HG02943 (cell line): Measurements from ENCODE around the gene KIAA1958.
"Not testable (repeated sequence)": the region's sequence is repeated elsewhere in the genome, so short reads cannot be mapped to it uniquely, and the experiment has no call there.

ENCODE experiments used
- ATAC-seq: cut with Tn5 transposase; IDR thresholded peaks from one replicate; pipeline ENCODE4 v1.9.1; 2021; ENCODE audit warnings: mild to moderate bottlenecking, low read depth, moderate library complexity; ENCODE audit not compliant: unreplicated experiment

KIAA1958 gene

GRCh38 chr9:112631313-112632070, 144.9 kb downstream of the KIAA1958 start:
- no peak for ATAC-seq

- no peak for ATAC-seq
Observed at GRCh38 chr9:112640311-112640710, 153.7 kb downstream of the KIAA1958 start.

GRCh38 chr9:112642126-112642525, 155.5 kb downstream of the KIAA1958 start:
- ATAC-seq: no peak

- ATAC-seq: no peak
Observed at GRCh38 chr9:112647596-112647995, 161.0 kb downstream of the KIAA1958 start.

DNA sequence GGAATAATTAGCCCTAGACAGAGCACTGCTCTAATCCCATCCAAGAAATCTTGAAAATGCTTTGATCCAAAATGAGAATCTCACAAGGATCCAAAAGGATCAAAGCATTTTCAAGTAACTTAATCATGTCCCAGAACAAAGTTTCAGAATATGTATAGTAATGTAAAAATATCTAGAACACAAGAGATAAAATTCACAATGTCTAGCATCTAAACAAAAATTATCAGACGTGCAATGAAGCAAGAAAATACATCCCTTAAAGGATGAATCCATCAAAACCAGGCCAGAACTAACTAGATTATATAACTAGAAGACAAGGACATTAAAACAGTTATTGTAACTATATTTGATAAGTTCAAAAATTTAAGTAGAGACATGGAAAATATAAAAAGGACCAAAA, 162.0 kb downstream of the KIAA1958 start:
- ATAC-seq: no peak

DNA sequence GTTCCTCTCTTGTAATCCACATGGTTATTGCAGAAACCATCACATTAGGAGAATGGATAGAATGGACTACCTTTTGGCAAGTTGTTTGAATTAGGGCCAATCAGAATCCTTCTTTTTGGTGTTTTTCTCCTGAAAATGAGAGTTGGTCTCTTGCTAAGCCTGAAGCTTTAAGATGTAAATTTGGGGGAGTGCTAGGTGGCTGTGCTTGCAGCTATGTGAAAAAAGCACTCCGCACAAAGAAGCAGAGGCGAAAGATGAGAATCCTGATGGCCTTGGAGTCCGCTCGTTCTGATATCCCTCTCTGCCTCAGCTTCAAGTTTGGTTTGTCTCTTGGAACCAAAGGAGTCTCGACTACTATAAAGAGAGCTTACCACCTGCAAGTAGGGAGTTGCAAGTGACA, 167.7 kb downstream of the KIAA1958 start:
- no peak for ATAC-seq

DNA sequence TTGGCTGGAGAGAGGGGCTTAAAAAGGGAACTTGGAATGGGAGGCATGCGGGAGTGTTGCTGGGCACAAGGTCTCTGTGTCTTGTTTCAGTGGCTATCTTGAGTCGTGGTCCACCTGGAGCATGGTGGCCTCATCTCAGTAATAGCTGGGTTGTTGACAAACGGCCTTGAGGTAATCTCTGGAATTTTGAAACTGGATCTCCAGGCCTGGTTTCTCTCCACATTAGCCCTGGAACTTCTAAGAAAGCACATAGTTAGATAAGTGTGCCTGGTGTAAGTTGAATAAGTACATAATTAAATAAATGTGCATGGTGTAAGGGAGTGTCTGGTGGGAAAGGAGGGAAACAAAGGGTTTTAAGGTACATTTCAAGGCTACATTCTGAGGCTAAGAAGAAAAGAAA, 169.0 kb downstream of the KIAA1958 start:
- no peak for ATAC-seq

GRCh38 chr9:112659906-112660305, 173.3 kb downstream of the KIAA1958 start:
- ATAC-seq: no peak

GRCh38 chr9:112663681-112664080, 177.1 kb downstream of the KIAA1958 start:
- no peak for ATAC-seq

DNA sequence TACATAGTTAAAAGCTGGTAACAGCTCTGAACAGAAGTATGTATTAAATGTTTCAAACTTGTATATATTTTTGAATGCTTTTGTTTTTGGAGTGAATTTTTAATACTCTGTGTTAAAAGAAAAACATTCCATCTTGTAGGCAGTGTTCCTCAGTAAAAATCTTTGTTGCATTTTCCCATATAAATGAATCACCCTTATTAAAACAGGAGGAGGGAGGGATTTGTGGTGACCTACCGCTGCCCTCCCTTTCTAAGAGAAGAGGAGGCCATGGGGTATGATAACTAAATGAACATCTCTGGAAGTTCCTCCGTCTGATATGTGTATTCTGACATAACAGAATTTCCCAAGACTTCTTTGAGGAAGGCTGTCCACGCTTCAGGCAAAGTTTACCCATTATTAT, 177.9 kb downstream of the KIAA1958 start:
- no peak for ATAC-seq

GRCh38 chr9:112665347-112665746, 178.7 kb downstream of the KIAA1958 start:
- no peak for ATAC-seq

GRCh38 chr9:112669326-112669725, 182.7 kb downstream of the KIAA1958 start:
- ATAC-seq: no peak

- no peak for ATAC-seq
Observed at GRCh38 chr9:112670991-112671625, 184.5 kb downstream of the KIAA1958 start.

DNA sequence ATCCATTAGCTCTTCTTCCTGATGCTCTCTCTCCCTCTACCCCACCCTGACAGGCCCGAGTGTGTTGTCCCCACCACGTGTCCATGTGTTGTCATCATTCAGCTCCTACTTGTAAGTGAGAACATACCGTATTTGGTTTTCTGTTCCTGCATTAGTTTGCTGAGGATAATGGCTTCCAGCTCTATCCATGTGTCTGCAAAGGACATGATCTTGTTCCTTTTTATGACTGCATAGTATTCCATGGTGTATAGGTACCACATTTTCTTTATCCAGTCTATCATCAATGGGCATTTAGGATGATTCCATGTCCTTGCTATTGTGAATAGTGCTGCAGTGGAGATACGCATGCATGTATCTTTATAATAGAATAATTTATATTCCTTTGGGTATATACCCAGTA, 186.6 kb downstream of the KIAA1958 start:
- not testable (repeated sequence) for ATAC-seq

- no peak for ATAC-seq
Observed at GRCh38 chr9:112677040-112677439, 190.4 kb downstream of the KIAA1958 start.

DNA sequence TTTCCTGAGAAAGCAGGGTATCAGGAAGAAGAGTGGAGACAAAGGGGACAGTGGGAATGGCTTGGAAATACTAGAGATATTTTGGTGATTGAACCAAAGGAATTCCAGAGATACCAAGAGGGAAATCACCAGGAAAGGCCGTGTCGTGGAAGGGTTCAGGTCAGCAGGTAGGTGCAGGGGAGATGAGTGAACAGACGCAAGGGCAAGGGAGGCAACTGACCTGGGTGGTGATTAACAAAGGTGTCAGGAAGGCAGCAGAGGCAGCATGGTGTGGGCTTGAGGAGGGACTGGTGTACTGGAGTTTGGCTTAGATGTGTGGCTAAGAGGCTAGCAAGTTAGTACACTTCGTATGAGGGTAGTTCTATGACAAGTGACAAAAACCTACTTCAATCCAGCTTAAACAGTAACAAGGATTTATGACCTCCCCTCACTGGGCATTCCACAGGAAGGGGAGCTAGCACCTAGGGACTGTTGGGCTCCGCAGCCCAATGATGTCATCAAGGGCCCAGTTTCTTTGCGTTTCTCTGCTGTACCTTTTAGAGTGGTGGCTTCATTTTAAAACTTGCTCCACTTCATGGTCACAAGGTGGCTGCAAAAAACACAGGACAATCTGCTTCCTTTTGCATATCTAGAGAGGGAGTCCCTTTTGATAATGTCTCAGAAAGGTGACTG, 194.2 kb downstream of the KIAA1958 start:
- ATAC-seq: no peak

GRCh38 chr9:112689161-112689740, 202.6 kb downstream of the KIAA1958 start:
- ATAC-seq: no peak

DNA sequence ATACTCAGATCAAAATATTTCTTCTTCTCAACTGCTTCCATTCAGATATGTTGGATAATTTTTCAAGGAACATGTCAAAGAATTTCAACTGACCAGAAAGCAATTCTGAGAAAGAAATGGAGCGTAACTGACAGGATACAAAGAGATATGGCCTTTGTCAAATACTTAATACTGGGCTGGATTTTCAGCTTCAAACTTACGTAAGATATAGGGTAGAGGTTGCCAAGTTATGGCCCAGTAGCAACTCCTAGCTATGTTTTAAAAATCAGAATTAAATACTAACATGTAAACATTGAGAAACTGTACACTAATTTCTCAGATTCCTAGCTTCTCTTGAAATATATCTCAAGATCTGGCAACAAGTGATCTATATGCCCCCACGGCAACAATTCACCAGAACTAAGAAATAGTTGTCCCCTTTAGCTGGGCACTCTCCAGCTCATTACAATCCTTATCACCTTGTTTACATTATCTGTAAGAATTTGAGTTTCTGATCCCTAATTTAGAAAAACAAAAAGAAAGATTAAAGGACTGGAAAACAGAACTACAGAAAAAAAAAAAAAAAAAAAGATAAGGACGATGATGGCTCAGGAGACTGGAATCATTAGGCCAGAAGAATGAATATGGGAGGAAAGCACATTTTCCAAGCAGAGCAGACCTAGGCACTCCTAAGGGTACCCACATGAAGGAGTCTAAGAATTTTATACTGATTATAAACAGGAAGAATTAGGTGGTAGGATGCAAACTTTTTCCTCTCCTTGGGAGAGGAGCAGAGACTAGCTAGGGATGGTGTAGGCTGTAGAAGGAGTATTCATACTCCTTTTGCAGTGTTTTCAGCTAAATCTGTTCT, 208.3 kb downstream of the KIAA1958 start:
- ATAC-seq: no peak

DNA sequence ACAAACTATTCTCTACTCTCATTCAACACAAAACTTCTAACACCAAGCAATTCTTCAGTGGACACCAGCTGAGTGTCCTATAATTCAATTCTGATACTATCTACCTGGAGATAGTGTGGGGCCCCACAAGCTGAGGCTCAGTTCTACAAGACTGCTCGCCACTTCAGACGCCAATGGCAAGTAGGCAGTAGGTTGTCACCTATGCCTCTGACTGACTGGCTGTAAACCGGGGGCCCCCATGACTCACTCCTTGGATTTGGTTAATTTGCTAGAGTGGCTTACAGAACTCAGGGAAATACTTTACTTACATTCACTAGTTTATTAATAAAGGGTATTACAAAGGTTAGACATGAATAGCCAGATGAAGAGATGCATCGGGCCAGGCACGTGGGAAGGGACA, 209.8 kb downstream of the KIAA1958 start:
- no peak for ATAC-seq

DNA sequence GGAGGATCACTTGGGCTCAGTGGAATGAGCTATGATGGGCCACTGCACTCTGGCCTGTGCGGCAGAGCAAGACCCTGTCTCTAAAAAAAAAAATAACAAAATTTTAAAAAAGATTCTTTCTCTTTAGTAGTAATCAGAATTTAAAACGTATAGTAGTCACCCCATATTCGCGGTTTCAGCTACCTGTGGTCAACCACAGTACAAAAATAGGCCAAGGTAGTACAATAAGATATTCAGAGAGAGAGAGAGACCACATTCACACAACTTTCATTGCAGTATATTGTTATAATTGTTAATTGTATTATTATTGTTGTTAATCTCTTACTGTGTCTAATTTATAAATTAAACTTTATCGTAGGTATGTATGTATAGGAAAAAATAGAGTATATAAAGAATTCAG, 212.6 kb downstream of the KIAA1958 start:
- ATAC-seq: peak; percentile 67
